ENCODE data around the gene GPR27. TPM values are rescaled to one million over a fixed set of nuclear protein-coding genes. Genes with fewer than 3 reads are reported as not detected.
A peak's percentile ranks its signal among the peaks of the same experiment; 100 is the strongest.

The GPR27 gene
- total and polyA plus RNA-seq, 12 donors = 0.26 to 10.0 (median 5.5) TPM

- DNase-seq (no peak), ATAC-seq (no peak)
- H3K9me3 ChIP-seq = no peaks in the 10 kb centered on the region
- peaks cover 0 to 53% (median 32%) of the 10 kb centered on the region in 7 donors for H3K27me3 ChIP-seq
- TF ChIP-seq CTCF (IDR thresholded peaks at IDR 0.05) = no peak
- intact Hi-C loops (cut with DNase I) = no loop called here
- no peaks in the 10 kb centered on the region for H3K36me3 ChIP-seq
- 86 to 95% methylated on average over 3 of the region's 3 CpGs for WGBS, 2 donors
- H3K27ac ChIP-seq = no peak overlapping the region
- no peak overlapping the region for H3K4me3 ChIP-seq
- peaks cover 0 to 18% (median 0%) of the 10 kb centered on the region in 9 donors for H3K4me1 ChIP-seq
Measured at GRCh38 chr3:71803248-71803647, 49.6 kb downstream of the GPR27 start.

GRCh38 chr3:71805199-71805598, 51.5 kb downstream of the GPR27 start:
- intact Hi-C loops (cut with DNase I) = no loop called here
- DNase-seq = no peak
- no peaks in the 10 kb centered on the region for H3K36me3 ChIP-seq
- peak in 1 of 8 donors; percentile 55 for ATAC-seq
- no peak for TF ChIP-seq CTCF (IDR thresholded peaks at IDR 0.05)
- H3K4me3 ChIP-seq = no peak overlapping the region
- H3K27me3 ChIP-seq = peaks cover 0 to 37% (median 27%) of the 10 kb centered on the region in 7 donors
- peak overlapping the region in 1 of 10 donors; percentile 83 for H3K27ac ChIP-seq
- H3K9me3 ChIP-seq = no peaks in the 10 kb centered on the region
- 84 to 85% methylated on average over 3 of the region's 3 CpGs for WGBS, 2 donors
- peaks cover 0 to 18% (median 0%) of the 10 kb centered on the region in 9 donors for H3K4me1 ChIP-seq

GRCh38 chr3:71805691-71806090, 52.0 kb downstream of the GPR27 start:
- intact Hi-C loops (cut with DNase I) = no loop called here

More at GRCh38 chr3:71805691-71806090, 52.0 kb downstream of the GPR27 start:
- DNase-seq = no peak
- no peaks in the 10 kb centered on the region for H3K9me3 ChIP-seq
- H3K27ac ChIP-seq = peak overlapping the region in 1 of 10 donors; percentile 83
- H3K4me3 ChIP-seq = no peak overlapping the region
- H3K27me3 ChIP-seq = peaks cover 0 to 32% (median 22%) of the 10 kb centered on the region in 7 donors
- peaks cover 0 to 18% (median 0%) of the 10 kb centered on the region in 9 donors for H3K4me1 ChIP-seq
- 87 to 92% methylated on average over 2 of the region's 2 CpGs for WGBS, 2 donors
- no peak for TF ChIP-seq CTCF (IDR thresholded peaks at IDR 0.05)
- ATAC-seq = no peak
- no peaks in the 10 kb centered on the region for H3K36me3 ChIP-seq

Other genes with a start within 250 kb of the GPR27 start
- gene FOXP1, start 170.1 kb upstream of the GPR27 start, total RNA-seq = 10 to 100 TPM; 36.1 to 56.0 (median 46.1) TPM
- gene FOXP1, start 170.1 kb upstream of the GPR27 start, polyA plus RNA-seq = 10 to 100 TPM in 1 of 2 donors, 1 to 10 TPM in 1; 4.8 to 26.0 TPM
- gene EIF4E3, start 28.5 kb upstream of the GPR27 start, total RNA-seq = 10 to 100 TPM; 44.8 to 58.1 (median 53.0) TPM
- 10 to 100 TPM; 12.9 to 13.1 TPM for gene EIF4E3, start 28.5 kb upstream of the GPR27 start, polyA plus RNA-seq
- gene PROK2, start 31.3 kb downstream of the GPR27 start, total RNA-seq = under 1 TPM in 6 of 10 donors, not detected in 4; 0.25 to 0.67 (median 0.51) TPM
- gene PROK2, start 31.3 kb downstream of the GPR27 start, polyA plus RNA-seq = under 1 TPM; 0.09 to 0.15 TPM

Data from heart right ventricle (tissue), 16 donors.